CD8-positive, alpha-beta memory T cell (primary cell): ENCODE measurements around the gene SEC22C. TPM values are rescaled to one million over a fixed set of nuclear protein-coding genes. Genes with fewer than 3 reads are reported as not detected.
"Not testable (repeated sequence)": the region's sequence is repeated elsewhere in the genome, so short reads cannot be mapped to it uniquely, and the experiment has no call there.

ENCODE experiments used
- CTCF ChIA-PET: fragments of 350-600 bp; sonication (Branson Sonifier 250); formaldehyde crosslinking; loops from one replicate; lab custom pipeline; 2021; ENCODE audit warnings: antibody characterized with exemption; lab: Charles Lee
- POLR2A ChIA-PET: fragments of 350-600 bp; sonication (Branson Sonifier 250); formaldehyde crosslinking; loops from one replicate; lab custom pipeline; 2021; ENCODE audit warnings: antibody characterized with exemption; lab: Charles Lee
- DNase-seq, 5 donors: peaks; one replicate each; pipeline versions ENCODE4 v3.0.0 to v3.0.0-alpha.2; 2020 to 2022; ENCODE audit warnings: mixed read lengths in 1 of 5
- H3K27ac ChIP-seq: one replicate; pipeline ENCODE4 v1.7.0; 2013; ENCODE audit warnings: low read depth, mild to moderate bottlenecking, low read length, moderate library complexity
- H3K27me3 ChIP-seq: 2 replicates; pipeline ENCODE4 v1.7.0; 2013; ENCODE audit warnings: low read length, mild to moderate bottlenecking; ENCODE audit not compliant: insufficient read depth, poor library complexity, severe bottlenecking
- H3K36me3 ChIP-seq: 2 replicates; pipeline ENCODE4 v1.7.0; 2013; ENCODE audit warnings: mild to moderate bottlenecking, low read length, moderate library complexity; ENCODE audit not compliant: insufficient read depth
- H3K4me1 ChIP-seq: 2 replicates; pipeline ENCODE4 v1.7.0; 2013; ENCODE audit warnings: mild to moderate bottlenecking, low read length, moderate library complexity; ENCODE audit not compliant: insufficient read depth
- H3K4me3 ChIP-seq: 2 replicates; pipeline ENCODE4 v1.7.0; 2013; ENCODE audit warnings: mild to moderate bottlenecking, low read length
- H3K9me3 ChIP-seq: 2 replicates; pipeline ENCODE4 v1.7.0; 2013; ENCODE audit warnings: mild to moderate bottlenecking, low read length
- H3K27ac Mint-ChIP-seq, 8 donors: one replicate each; pipeline ENCODE4 v1.8.0; 2020 to 2021; ENCODE audit warnings: mixed read lengths in 8 of 8, mild to moderate bottlenecking in 6 of 8, inconsistent platforms in 3 of 8, moderate library complexity in 3 of 8
- H3K27me3 Mint-ChIP-seq, 2 donors: one replicate each; pipeline ENCODE4 v1.8.0; 2020 to 2021; ENCODE audit warnings: mixed read lengths in 2 of 2, mild to moderate bottlenecking in 1 of 2, moderate library complexity in 1 of 2
- H3K36me3 Mint-ChIP-seq, 3 donors: one replicate each; pipeline ENCODE4 v1.8.0; 2020 to 2021; ENCODE audit warnings: mixed read lengths in 3 of 3, inconsistent platforms in 1 of 3, mild to moderate bottlenecking in 1 of 3
- H3K4me1 Mint-ChIP-seq, 3 donors: one replicate each; pipeline ENCODE4 v1.8.0; 2020 to 2021; ENCODE audit warnings: mixed read lengths in 3 of 3, inconsistent platforms in 1 of 3, mild to moderate bottlenecking in 1 of 3
- H3K4me3 Mint-ChIP-seq, 7 donors: one replicate each; pipeline ENCODE4 v1.8.0; 2020 to 2021; ENCODE audit warnings: mixed read lengths in 7 of 7, mild to moderate bottlenecking in 6 of 7, moderate library complexity in 4 of 7, inconsistent platforms in 2 of 7
- H3K9me3 Mint-ChIP-seq, 5 donors: one replicate each; pipeline ENCODE4 v1.8.0; 2020 to 2022; ENCODE audit warnings: mixed read lengths in 5 of 5, mild to moderate bottlenecking in 3 of 5, moderate library complexity in 2 of 5, inconsistent platforms in 1 of 5
- polyA plus RNA-seq: library from polyadenylated mRNA; unstranded; fragments of 300-500 nt; fragmentation: Illumina TruSeq; gene quantifications from one replicate; pipeline ENCODE4 v1.2.3, GENCODE V29; 2021
- total RNA-seq, 2 experiments: library from RNA; stranded (reverse); gene quantifications; one replicate each; pipeline ENCODE4 v1.2.3, GENCODE V29; 2021

SEC22C gene
- total and polyA plus RNA-seq, 3 experiments from 2014 or later = 45.5 to 53.6 (median 52.6) TPM

DNA sequence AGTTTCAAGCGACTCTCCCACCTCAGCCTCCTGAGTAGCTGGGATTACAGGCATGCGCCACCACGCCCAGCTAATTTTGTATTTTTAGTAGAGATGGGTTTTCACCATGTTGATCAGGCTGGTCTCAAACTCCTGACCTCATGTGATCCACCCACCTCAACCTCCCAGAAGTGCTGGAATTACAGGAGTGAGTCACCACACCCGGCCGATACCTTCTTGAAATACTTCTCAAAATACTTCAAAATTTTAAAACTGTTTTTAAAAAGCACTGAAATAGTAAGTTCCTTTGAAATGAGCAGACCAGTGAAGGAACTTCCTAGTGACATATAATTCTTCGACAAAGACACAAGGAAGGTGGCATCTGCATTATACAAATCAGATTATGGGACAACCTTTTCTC, 24.9 kb downstream of the SEC22C start:
- POLR2A ChIA-PET, H3K27me3 ChIP-seq, H3K9me3 Mint-ChIP-seq, H3K27ac ChIP-seq, H3K9me3 ChIP-seq, DNase-seq, H3K27me3 Mint-ChIP-seq, H3K4me3 ChIP-seq: not testable (repeated sequence)
- Histone ChIP-seq H3K4me1 (peaks cover 22% of the 10 kb centered on the region), H3K36me3 (peaks cover 28% of the 10 kb centered on the region)
- Mint-ChIP-seq H3K4me3 (peak overlapping the region in 5 of 7 donors; percentile 65 to 82 (median 75)), H3K36me3 (peaks cover 15 to 72% (median 20%) of the 10 kb centered on the region in 3 donors), H3K4me1 (peaks cover 34 to 50% (median 50%) of the 10 kb centered on the region in 3 donors), H3K27ac (peak overlapping the region; percentile 86 to 98 (median 95))
- CTCF ChIA-PET = interaction anchor here (0.8 to 8.5 kb wide), 6 partner anchors 9 to 55 kb away, joined by 3 to 53 read pairs (median 8); partner anchors contain the start of genes SS18L2 and VIPR1

DNA sequence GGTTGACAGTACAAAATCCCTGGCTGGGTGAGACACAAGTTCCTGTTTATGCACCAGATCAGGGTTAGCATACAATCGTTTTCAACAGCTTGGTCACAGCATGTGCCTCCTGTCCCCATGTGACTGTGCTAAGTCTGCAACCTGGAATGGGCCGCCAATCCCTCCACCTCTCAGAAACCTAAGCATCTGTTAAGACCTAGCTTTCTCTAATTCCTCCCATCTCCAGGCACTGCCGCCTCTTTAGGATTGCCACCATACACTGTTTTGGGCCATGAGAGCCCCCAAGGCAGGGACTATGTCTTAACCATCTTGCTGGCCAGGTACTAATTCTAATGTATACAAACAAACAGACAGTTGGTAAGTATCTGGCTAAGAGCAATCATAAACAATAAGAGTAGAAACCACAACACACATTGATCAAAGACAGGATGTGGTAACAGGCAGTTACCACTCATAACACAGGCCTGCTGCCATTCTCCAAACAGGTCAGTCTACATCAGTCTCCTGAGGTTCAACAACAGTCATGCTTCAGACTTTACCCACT, 25.6 kb downstream of the SEC22C start:
- H3K9me3 Mint-ChIP-seq = no peaks in the 10 kb centered on the region
- peaks cover 22% of the 10 kb centered on the region for H3K4me1 ChIP-seq
- no peaks in the 10 kb centered on the region for H3K9me3 ChIP-seq
- peak; percentile 9 to 77 (median 62) for DNase-seq
- CTCF ChIA-PET = interaction anchor here (0.9 to 8.5 kb wide), 5 partner anchors 8 to 55 kb away, joined by 3 to 53 read pairs (median 11); partner anchors contain the start of gene VIPR1
- peaks cover 15 to 69% (median 19%) of the 10 kb centered on the region in 3 donors for H3K36me3 Mint-ChIP-seq
- POLR2A ChIA-PET = interaction anchor here (0.6 to 1.0 kb wide), 2 partner anchors 44 to 54 kb away, joined by 4 to 5 read pairs; partner anchors contain the start of genes NKTR and VIPR1
- H3K4me3 ChIP-seq = peak overlapping the region; percentile 8
- H3K27me3 ChIP-seq = no peaks in the 10 kb centered on the region
- peak overlapping the region; percentile 19 to 82 (median 69) for H3K4me3 Mint-ChIP-seq
- peaks cover 34 to 50% (median 50%) of the 10 kb centered on the region in 3 donors for H3K4me1 Mint-ChIP-seq
- H3K27ac ChIP-seq = peak overlapping the region; percentile 21
- H3K27ac Mint-ChIP-seq = peak overlapping the region; percentile 86 to 98 (median 95)
- H3K27me3 Mint-ChIP-seq = no peaks in the 10 kb centered on the region
- peaks cover 28% of the 10 kb centered on the region for H3K36me3 ChIP-seq

DNA sequence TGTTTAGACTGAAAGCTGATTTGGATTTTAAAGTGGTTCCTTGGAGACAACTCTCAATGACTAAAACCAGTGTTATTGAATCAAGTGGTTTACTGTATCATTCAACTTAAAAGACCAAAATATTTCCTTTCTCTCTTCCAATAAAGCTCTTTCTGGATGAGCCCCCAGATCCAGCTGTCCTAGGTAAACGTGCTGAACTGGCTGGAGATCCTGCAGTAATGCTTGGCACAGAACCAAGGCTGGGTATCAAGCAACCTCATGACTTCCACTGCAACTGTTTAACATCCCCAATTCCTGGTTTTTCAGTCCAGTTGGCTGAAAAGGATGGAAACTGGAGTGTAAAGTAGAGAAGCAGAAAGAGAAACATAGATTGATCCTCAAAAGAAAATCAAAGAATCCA, 28.9 kb downstream of the SEC22C start:
- ChIA-PET POLR2A (no interaction called here), CTCF (interaction anchor here (0.9 to 8.5 kb wide), 10 partner anchors 8 to 361 kb away, joined by 3 to 53 read pairs (median 4); partner anchors contain the start of genes NKTR and VIPR1)
- Mint-ChIP-seq H3K27ac (peak overlapping the region in 7 of 8 donors; percentile 17 to 79 (median 67)), H3K36me3 (peaks cover 15 to 75% (median 17%) of the 10 kb centered on the region in 3 donors), H3K4me1 (peaks cover 32 to 59% (median 47%) of the 10 kb centered on the region in 3 donors), H3K27me3 (peaks cover 0 to 1% of the 10 kb centered on the region in 2 donors), H3K4me3 (peak overlapping the region in 1 of 7 donors; percentile 32), H3K9me3 (no peaks in the 10 kb centered on the region)
- no peak overlapping the region for H3K27ac ChIP-seq
- H3K36me3 ChIP-seq = peaks cover 18% of the 10 kb centered on the region
- H3K9me3 ChIP-seq = no peaks in the 10 kb centered on the region
- H3K4me1 ChIP-seq = peaks cover 22% of the 10 kb centered on the region
- H3K27me3 ChIP-seq = no peaks in the 10 kb centered on the region
- DNase-seq = no peak
- no peak overlapping the region for H3K4me3 ChIP-seq

DNA sequence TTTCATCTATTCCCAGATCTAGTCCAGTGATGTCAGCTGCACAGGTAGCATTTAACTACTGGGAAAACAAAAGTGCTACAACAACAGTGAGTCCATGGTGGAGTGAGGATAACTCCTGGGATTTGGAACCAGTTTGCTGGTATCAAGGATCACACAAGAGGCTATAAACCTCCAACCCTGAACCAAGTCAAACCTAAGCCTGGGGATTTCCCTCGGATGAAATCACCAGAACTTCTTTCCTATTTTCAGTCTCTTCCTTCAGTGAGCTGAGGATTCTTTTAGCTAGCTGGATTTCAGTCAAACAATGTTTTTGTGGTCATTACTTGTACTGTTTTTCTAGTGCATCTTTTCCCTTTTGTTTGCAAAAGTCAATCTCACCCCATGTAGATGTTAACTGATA, 31.5 kb downstream of the SEC22C start:
- Histone ChIP-seq H3K27me3 (no peaks in the 10 kb centered on the region), H3K27ac (no peak overlapping the region), H3K36me3 (peaks cover 13% of the 10 kb centered on the region), H3K4me1 (peaks cover 2% of the 10 kb centered on the region), H3K4me3 (no peak overlapping the region), H3K9me3 (no peaks in the 10 kb centered on the region)
- CTCF ChIA-PET = interaction anchor here (1.3 to 18.6 kb wide), 5 partner anchors 9 to 48 kb away, joined by 4 to 178 read pairs (median 10); partner anchors contain the start of genes SS18L2 and VIPR1
- H3K27ac Mint-ChIP-seq = no peak overlapping the region
- peaks cover 0 to 1% of the 10 kb centered on the region in 2 donors for H3K27me3 Mint-ChIP-seq
- H3K36me3 Mint-ChIP-seq = peaks cover 10 to 63% (median 14%) of the 10 kb centered on the region in 3 donors
- H3K9me3 Mint-ChIP-seq = no peaks in the 10 kb centered on the region
- H3K4me1 Mint-ChIP-seq = peaks cover 10 to 42% (median 29%) of the 10 kb centered on the region in 3 donors
- no peak for DNase-seq
- no peak overlapping the region for H3K4me3 Mint-ChIP-seq
- POLR2A ChIA-PET = no interaction called here

DNA sequence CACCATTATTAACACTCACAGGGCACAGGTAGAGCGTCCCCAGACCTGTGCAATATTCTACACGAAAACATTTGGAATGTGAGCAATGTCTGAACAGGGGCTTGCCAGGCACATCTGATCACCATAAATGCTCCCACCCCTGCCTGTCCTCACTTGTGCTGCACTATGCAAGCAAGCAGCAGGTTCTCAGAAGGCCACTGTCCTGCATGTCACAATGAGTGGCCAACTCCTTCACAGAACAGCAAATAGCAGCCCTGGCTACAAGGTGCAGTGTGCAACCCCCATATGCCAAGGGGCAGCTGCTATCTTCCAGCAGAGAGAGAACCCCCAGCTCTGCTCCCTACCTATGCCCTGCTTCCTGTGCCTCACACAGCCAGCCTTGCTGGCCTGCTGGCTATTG, 32.6 kb downstream of the SEC22C start:
- H3K27ac Mint-ChIP-seq = peak overlapping the region in 2 of 8 donors; percentile 36 to 87
- Histone ChIP-seq H3K27me3 (no peaks in the 10 kb centered on the region), H3K9me3 (no peaks in the 10 kb centered on the region), H3K36me3 (peaks cover 12% of the 10 kb centered on the region), H3K4me3 (no peak overlapping the region), H3K4me1 (no peaks in the 10 kb centered on the region), H3K27ac (no peak overlapping the region)
- H3K4me3 Mint-ChIP-seq = no peak overlapping the region
- H3K4me1 Mint-ChIP-seq = peaks cover 8 to 34% (median 21%) of the 10 kb centered on the region in 3 donors
- CTCF ChIA-PET = interaction anchor here (1.3 to 18.6 kb wide), 6 partner anchors 9 to 289 kb away, joined by 3 to 178 read pairs (median 13); partner anchors contain the start of genes SS18L2 and VIPR1
- peaks cover 0 to 1% of the 10 kb centered on the region in 2 donors for H3K27me3 Mint-ChIP-seq
- POLR2A ChIA-PET = no interaction called here
- no peak for DNase-seq
- no peaks in the 10 kb centered on the region for H3K9me3 Mint-ChIP-seq
- H3K36me3 Mint-ChIP-seq = peaks cover 10 to 59% (median 14%) of the 10 kb centered on the region in 3 donors

DNA sequence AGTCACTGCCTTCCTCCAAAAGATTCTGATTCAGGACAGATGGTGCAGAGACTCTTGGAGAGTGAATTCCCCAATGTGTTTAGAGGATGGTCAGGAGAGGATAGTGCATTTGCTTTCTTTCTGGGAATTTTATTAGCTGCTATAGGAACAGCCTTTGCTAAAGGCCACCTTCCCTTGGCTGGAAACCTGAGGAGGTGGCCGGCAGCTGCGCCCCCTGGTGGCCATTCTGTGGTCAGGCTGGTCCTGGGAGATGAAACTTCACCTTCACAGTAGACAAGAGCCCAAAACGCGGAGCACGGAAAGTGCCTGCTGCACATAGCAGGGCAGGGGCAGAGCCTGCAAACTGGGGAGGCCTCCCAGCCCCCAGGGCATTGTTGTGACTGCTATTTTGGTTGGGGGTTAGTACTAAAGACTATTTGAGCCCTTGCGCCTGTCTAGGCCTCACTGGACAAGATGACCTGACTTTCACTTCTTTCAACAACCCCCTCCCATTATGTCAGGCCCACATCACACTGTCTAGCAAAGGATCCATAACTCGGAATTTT, 34.3 kb downstream of the SEC22C start:
- DNase-seq = peak; percentile 46 to 74 (median 51)
- H3K27ac ChIP-seq = no peak overlapping the region
- Mint-ChIP-seq H3K4me1 (peaks cover 4 to 20% (median 8%) of the 10 kb centered on the region in 3 donors), H3K36me3 (peaks cover 0 to 44% (median 5%) of the 10 kb centered on the region in 3 donors), H3K27ac (peak overlapping the region in 2 of 8 donors; percentile 8 to 65), H3K9me3 (no peaks in the 10 kb centered on the region), H3K4me3 (no peak overlapping the region), H3K27me3 (peaks cover 0 to 1% of the 10 kb centered on the region in 2 donors)
- POLR2A ChIA-PET = no interaction called here
- H3K4me3 ChIP-seq = no peak overlapping the region
- no peaks in the 10 kb centered on the region for H3K36me3 ChIP-seq
- no peaks in the 10 kb centered on the region for H3K27me3 ChIP-seq
- no peaks in the 10 kb centered on the region for H3K9me3 ChIP-seq
- no peaks in the 10 kb centered on the region for H3K4me1 ChIP-seq
- CTCF ChIA-PET = interaction anchor here (1.1 to 18.6 kb wide), 13 partner anchors 9 to 300 kb away, joined by 3 to 178 read pairs (median 5); partner anchors contain the start of gene VIPR1

DNA sequence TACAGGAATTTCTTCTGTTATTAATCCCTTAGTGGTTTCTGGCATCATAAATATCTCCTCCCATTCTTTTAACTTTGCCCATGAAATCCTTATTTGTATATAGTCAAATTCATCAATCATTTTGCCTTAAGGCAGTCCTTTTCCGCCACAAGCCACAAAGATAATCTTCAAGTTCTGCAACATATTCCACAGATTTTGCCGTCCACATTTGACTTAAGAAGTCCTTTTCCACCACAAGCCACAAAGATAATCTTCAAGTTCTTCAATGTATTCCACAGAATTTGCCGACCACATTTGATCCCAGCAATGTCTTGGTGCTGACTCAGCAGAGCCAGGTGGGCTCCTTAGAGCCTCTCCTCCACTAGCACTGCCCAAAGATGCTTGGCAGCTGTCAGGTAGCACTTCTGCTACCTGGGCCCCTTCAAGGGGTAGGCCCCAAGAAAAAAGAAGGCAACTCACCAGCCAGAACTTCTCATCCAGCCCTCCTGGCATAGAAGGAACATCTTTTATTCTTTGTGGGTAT, 35.0 kb downstream of the SEC22C start:
- Mint-ChIP-seq H3K27me3 (peaks cover 0 to 1% of the 10 kb centered on the region in 2 donors), H3K36me3 (peaks cover 0 to 38% (median 5%) of the 10 kb centered on the region in 3 donors), H3K4me3 (no peak overlapping the region), H3K27ac (peak overlapping the region in 1 of 8 donors; percentile 58), H3K4me1 (peaks cover 4 to 20% (median 8%) of the 10 kb centered on the region in 3 donors), H3K9me3 (no peaks in the 10 kb centered on the region)
- ChIA-PET CTCF (interaction anchor here (1.1 to 18.6 kb wide), 12 partner anchors 10 to 300 kb away, joined by 3 to 178 read pairs (median 6); partner anchors contain the start of gene VIPR1), POLR2A (no interaction called here)
- Histone ChIP-seq H3K4me3 (no peak overlapping the region), H3K36me3 (no peaks in the 10 kb centered on the region), H3K27me3 (no peaks in the 10 kb centered on the region), H3K27ac (no peak overlapping the region), H3K9me3 (no peaks in the 10 kb centered on the region), H3K4me1 (no peaks in the 10 kb centered on the region)
- DNase-seq = no peak
